HFFc6 (cell line): ENCODE results near the gene TIGD3. TPM values are rescaled to one million over a fixed set of nuclear protein-coding genes. Genes with fewer than 3 reads are reported as not detected.

ENCODE experiments used
- DNase-seq: peaks from one replicate; pipeline ENCODE4 v3.0.0-alpha.2; 2018
- H3K27ac Mint-ChIP-seq: 2 replicates; pipeline ENCODE4 v1.8.0; 2020; ENCODE audit warnings: mild to moderate bottlenecking, mixed read lengths
- H3K27me3 Mint-ChIP-seq: 2 replicates; pipeline ENCODE4 v1.8.0; 2021; ENCODE audit warnings: mild to moderate bottlenecking, moderate library complexity, mixed read lengths; ENCODE audit not compliant: insufficient read depth
- H3K36me3 Mint-ChIP-seq: 2 replicates; pipeline ENCODE4 v1.8.0; 2021; ENCODE audit warnings: low read depth, mixed read lengths
- H3K4me1 Mint-ChIP-seq: 2 replicates; pipeline ENCODE4 v1.8.0; 2020; ENCODE audit warnings: low read depth, mixed read lengths
- H3K4me3 Mint-ChIP-seq: 2 replicates; pipeline ENCODE4 v1.8.0; 2020; ENCODE audit warnings: mild to moderate bottlenecking, moderate library complexity, mixed read lengths
- H3K9me3 Mint-ChIP-seq: 2 replicates; pipeline ENCODE4 v1.8.0; 2020; ENCODE audit warnings: mild to moderate bottlenecking, mixed read lengths
- total RNA-seq, 6 experiments: library from RNA; stranded (reverse); fragmentation: NEBNext Ultra II Directional; extraction: Animal tissue kit (Norgen Biotek cat#: 25700); gene quantifications; 2 replicates in 1 of 6; 3 replicates in 5 of 6; pipeline ENCODE4 v1.2.3, GENCODE V29; 2021
- TF ChIP-seq, protein P1 (sequence below): fragments of 200-600 bp; sonication (generic); IDR thresholded peaks from 2 replicates; pipeline ENCODE4 v1.5.0; 2021; ENCODE audit warnings: antibody characterized with exemption, mild to moderate bottlenecking

The TIGD3 gene
- total RNA-seq, 6 experiments from 2014 or later, result 0.12 to 0.13 TPM; not detected in 4

- peaks cover 5% of the 10 kb centered on the region for H3K36me3 Mint-ChIP-seq
- TF ChIP-seq, protein P1, sequence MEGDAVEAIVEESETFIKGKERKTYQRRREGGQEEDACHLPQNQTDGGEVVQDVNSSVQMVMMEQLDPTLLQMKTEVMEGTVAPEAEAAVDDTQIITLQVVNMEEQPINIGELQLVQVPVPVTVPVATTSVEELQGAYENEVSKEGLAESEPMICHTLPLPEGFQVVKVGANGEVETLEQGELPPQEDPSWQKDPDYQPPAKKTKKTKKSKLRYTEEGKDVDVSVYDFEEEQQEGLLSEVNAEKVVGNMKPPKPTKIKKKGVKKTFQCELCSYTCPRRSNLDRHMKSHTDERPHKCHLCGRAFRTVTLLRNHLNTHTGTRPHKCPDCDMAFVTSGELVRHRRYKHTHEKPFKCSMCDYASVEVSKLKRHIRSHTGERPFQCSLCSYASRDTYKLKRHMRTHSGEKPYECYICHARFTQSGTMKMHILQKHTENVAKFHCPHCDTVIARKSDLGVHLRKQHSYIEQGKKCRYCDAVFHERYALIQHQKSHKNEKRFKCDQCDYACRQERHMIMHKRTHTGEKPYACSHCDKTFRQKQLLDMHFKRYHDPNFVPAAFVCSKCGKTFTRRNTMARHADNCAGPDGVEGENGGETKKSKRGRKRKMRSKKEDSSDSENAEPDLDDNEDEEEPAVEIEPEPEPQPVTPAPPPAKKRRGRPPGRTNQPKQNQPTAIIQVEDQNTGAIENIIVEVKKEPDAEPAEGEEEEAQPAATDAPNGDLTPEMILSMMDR, result no peak
- H3K27me3 Mint-ChIP-seq, result no peaks in the 10 kb centered on the region; the same call in 1 of the 2 replicates
- no peak for DNase-seq
- no peak overlapping the region for H3K27ac Mint-ChIP-seq
- H3K4me1 Mint-ChIP-seq, result no peaks in the 10 kb centered on the region
- H3K9me3 Mint-ChIP-seq, result no peaks in the 10 kb centered on the region
- no peak overlapping the region for H3K4me3 Mint-ChIP-seq
Measured at GRCh38 chr11:65402790-65403189, 48.2 kb downstream of the TIGD3 start.

- Mint-ChIP-seq H3K4me1 (no peaks in the 10 kb centered on the region), H3K36me3 (peaks cover 7% of the 10 kb centered on the region), H3K27ac (no peak overlapping the region), H3K4me3 (no peak overlapping the region), H3K27me3 (no peaks in the 10 kb centered on the region; the same call in 1 of the 2 replicates), H3K9me3 (no peaks in the 10 kb centered on the region)
- TF ChIP-seq, protein P1, result no peak
- DNase-seq, result no peak
Measured at GRCh38 chr11:65403607-65404121, 49.1 kb downstream of the TIGD3 start.

DNA sequence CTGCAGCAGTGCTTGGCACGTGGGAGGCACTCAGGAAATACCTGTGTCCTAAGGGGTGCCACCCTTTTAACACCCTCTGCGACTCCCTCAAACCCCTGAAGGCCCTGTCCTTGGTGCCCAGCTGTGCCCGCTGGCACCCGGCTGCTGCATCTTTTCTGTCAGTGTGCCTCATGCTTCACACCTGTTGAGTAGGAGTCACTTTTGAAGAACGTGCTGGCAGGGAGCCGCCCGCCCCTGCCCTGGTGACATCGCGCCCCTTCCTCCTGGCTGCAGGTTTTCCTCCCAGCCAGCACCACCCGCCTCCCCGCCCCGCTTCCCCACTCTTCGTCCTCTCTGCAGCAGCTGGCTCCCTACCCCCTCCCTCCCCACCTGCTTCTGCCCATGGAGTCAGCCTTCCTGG, 49.7 kb downstream of the TIGD3 start:
- TF ChIP-seq, protein P1, result no peak
- Mint-ChIP-seq H3K36me3 (peaks cover 11% of the 10 kb centered on the region), H3K4me3 (no peak overlapping the region), H3K27ac (no peak overlapping the region), H3K4me1 (no peaks in the 10 kb centered on the region), H3K27me3 (no peaks in the 10 kb centered on the region; the same call in 1 of the 2 replicates), H3K9me3 (no peaks in the 10 kb centered on the region)
- DNase-seq, result no peak

DNA sequence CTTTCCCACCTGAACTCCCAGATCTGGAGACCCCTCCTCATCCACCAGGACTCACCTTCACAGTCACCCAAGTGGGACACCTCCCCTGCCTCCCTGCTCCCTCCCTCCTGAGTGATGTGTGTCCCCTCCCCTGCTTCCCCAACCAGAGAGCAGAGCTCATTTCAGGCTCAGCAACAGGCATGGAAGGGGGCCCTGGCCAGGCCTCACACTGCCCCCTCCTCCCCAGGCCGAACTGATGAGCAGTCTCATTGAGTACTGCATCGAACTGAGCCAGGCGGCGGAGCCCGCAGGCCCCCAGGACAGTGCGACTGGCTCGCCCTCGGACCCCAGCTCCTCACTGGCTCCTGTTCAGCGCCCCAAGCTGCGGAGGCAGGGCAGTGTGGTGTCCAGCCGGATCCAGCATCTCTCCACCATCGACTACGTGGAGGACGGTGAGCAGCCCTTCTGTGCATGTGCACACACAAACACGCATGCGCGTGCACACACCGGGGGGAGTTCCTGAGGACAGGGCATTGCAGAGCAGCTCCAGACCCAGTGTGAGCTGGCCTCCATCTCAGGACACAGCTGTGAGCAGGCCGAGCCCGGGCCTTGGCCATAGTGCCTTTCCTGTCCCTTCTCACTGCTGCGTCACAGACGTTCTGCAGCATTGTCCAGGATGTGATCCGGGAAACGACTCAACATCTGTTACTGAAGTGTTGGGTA, 50.2 kb downstream of the TIGD3 start:
- no peak for DNase-seq
- peaks cover 14% of the 10 kb centered on the region for H3K36me3 Mint-ChIP-seq
- no peaks in the 10 kb centered on the region; the same call in 1 of the 2 replicates for H3K27me3 Mint-ChIP-seq
- no peak overlapping the region for H3K4me3 Mint-ChIP-seq
- no peak overlapping the region for H3K27ac Mint-ChIP-seq
- H3K4me1 Mint-ChIP-seq, result no peaks in the 10 kb centered on the region
- H3K9me3 Mint-ChIP-seq, result no peaks in the 10 kb centered on the region
- TF ChIP-seq, protein P1, result no peak

Other genes starting within 250 kb of the TIGD3 start
- gene TM7SF2, start 242.9 kb upstream of the TIGD3 start, total RNA-seq, result 1 to 10 TPM; 3.8 to 6.4 (median 4.9) TPM
- 10 to 100 TPM in 4 of 6 experiments, 1 to 10 TPM in 2; 9.3 to 13.6 (median 11.1) TPM for gene ZNHIT2, start 237.1 kb upstream of the TIGD3 start, total RNA-seq
- 100 to 1,000 TPM; 631 to 750 (median 715) TPM for gene FAU, start 232.6 kb upstream of the TIGD3 start, total RNA-seq
- gene MRPL49, start 232.4 kb upstream of the TIGD3 start, total RNA-seq, result 10 to 100 TPM; 53.2 to 59.7 (median 56.9) TPM
- 10 to 100 TPM; 39.9 to 46.9 (median 42.9) TPM for gene SYVN1, start 220.2 kb upstream of the TIGD3 start, total RNA-seq
- not detected for gene SPDYC, start 184.5 kb upstream of the TIGD3 start, total RNA-seq
- 100 to 1,000 TPM; 203 to 271 (median 231) TPM for gene CAPN1, start 172.8 kb upstream of the TIGD3 start, total RNA-seq
- gene POLA2, start 92.8 kb upstream of the TIGD3 start, total RNA-seq, result 10 to 100 TPM in 5 of 6 experiments, 1 to 10 TPM in 1; 8.6 to 18.3 (median 15.3) TPM
- 10 to 100 TPM; 19.0 to 35.3 (median 22.6) TPM for gene CDC42EP2, start 39.9 kb upstream of the TIGD3 start, total RNA-seq
- 10 to 100 TPM; 55.4 to 64.3 (median 61.7) TPM for gene DPF2, start 20.9 kb upstream of the TIGD3 start, total RNA-seq
- gene SLC25A45, start 27.9 kb downstream of the TIGD3 start, total RNA-seq, result 1 to 10 TPM; 4.9 to 8.9 (median 5.8) TPM
- 10 to 100 TPM; 22.4 to 28.5 (median 27.1) TPM for gene FRMD8, start 31.9 kb downstream of the TIGD3 start, total RNA-seq
- 100 to 1,000 TPM; 185 to 250 (median 213) TPM for gene NEAT1, start 68.0 kb downstream of the TIGD3 start, total RNA-seq
- 1,000 to 10,000 TPM; 3,136 to 4,087 (median 3,570) TPM for gene MALAT1, start 144.3 kb downstream of the TIGD3 start, total RNA-seq
- gene SCYL1, start 170.3 kb downstream of the TIGD3 start, total RNA-seq, result 100 to 1,000 TPM; 120 to 137 (median 126) TPM
- gene LTBP3, start 203.6 kb downstream of the TIGD3 start, total RNA-seq, result 10 to 100 TPM; 64.0 to 78.1 (median 66.0) TPM
- 10 to 100 TPM; 57.7 to 72.0 (median 64.3) TPM for gene ZNRD2, start 215.7 kb downstream of the TIGD3 start, total RNA-seq
- 10 to 100 TPM; 40.9 to 52.8 (median 43.7) TPM for gene FAM89B, start 217.8 kb downstream of the TIGD3 start, total RNA-seq
- 10 to 100 TPM; 47.5 to 69.3 (median 61.3) TPM for gene EHBP1L1, start 221.3 kb downstream of the TIGD3 start, total RNA-seq
- gene KCNK7, start 241.0 kb downstream of the TIGD3 start, total RNA-seq, result under 1 TPM in 3 of 6 experiments, not detected in 3; 0.16 to 0.31 (median 0.30) TPM